ENCODE measurements around the gene ASNS. TPM values are rescaled to one million over a fixed set of nuclear protein-coding genes. Genes with fewer than 3 reads are reported as not detected.

The ASNS gene
- total and polyA plus RNA-seq, 10 of the 15 experiments (the other 5 are each of a cell fraction or from before 2014, with no cell fraction given) = 33.1 to 105 (median 67.4) TPM

- TF ChIP-seq ETV6 (conservative IDR thresholded peaks at IDR 0.05 in 1 of 2, IDR thresholded peaks at IDR 0.05 in 1 of 2; ENCODE audit: borderline replicate concordance in 1 of 2, low read depth in 1 of 2) (no peak), SMARCA5 (IDR thresholded peaks at IDR 0.05) (no peak), NFYA (IDR thresholded peaks at IDR 0.05; ENCODE audit: borderline replicate concordance, low read depth, low read length) (no peak), TARDBP (IDR thresholded peaks at IDR 0.05; ENCODE audit: borderline replicate concordance) (no peak), SRF (IDR thresholded peaks at IDR 0.05; ENCODE audit: low read depth in 2 of 2, low read length in 2 of 2) (no peak), TCF12 (IDR thresholded peaks at IDR 0.05; ENCODE audit: low read depth, low read length) (no peak), ZNF274 (IDR thresholded peaks at IDR 0.05; ENCODE audit: insufficient read depth, insufficient read length) (no peak)
Measured at GRCh38 chr7:97859606-97860204, 12.5 kb downstream of the ASNS start (continued).

GRCh38 chr7:97858221-97858620, 14.0 kb downstream of the ASNS start:
- intact Hi-C loops (cut with micrococcal nuclease; ENCODE audit: unreplicated experiment) = no loop called here
- Histone ChIP-seq H4K20me1 (ENCODE audit: control insufficient read depth, insufficient read depth) (no peaks in the 10 kb centered on the region), H2AFZ (ENCODE audit: control insufficient read depth, low read depth, low read length) (no peak overlapping the region), H3K36me3 (ENCODE audit: control insufficient read depth in 2 of 2, insufficient read depth in 2 of 2, low read length in 1 of 2) (peaks cover 0 to 2% of the 10 kb centered on the region in 2 experiments; a peak in 3 of 4 replicates), H3K4me3 (no peak overlapping the region), H3K9me3 (replicated peaks; ENCODE audit: control insufficient read depth, insufficient read depth, low read length) (no peaks in the 10 kb centered on the region), H3K4me1 (ENCODE audit: control insufficient read depth, insufficient read depth, low read length) (no peaks in the 10 kb centered on the region), H3K27me3 (replicated peaks in 1 of 2; ENCODE audit: control insufficient read depth in 2 of 2, insufficient read depth in 2 of 2, low read length in 1 of 2) (no peaks in the 10 kb centered on the region), H3K27ac (ENCODE audit: control insufficient read depth, insufficient read depth) (no peak overlapping the region), H3K79me2 (ENCODE audit: control insufficient read depth, insufficient read depth, low read length) (no peaks in the 10 kb centered on the region), H3K9ac (ENCODE audit: control insufficient read depth, insufficient read depth, low read length) (no peak overlapping the region), H3K4me2 (ENCODE audit: control insufficient read depth, insufficient read depth) (no peak overlapping the region)
- FAIRE-seq = no peak
- TF ChIP-seq IRF5 (IDR thresholded peaks at IDR 0.05; ENCODE audit: borderline replicate concordance) (no peak), EGR1 (IDR thresholded peaks at IDR 0.05; ENCODE audit: borderline replicate concordance in 1 of 2, low read depth in 2 of 2, low read length in 2 of 2) (no peak), ZBED1 (IDR thresholded peaks at IDR 0.05; ENCODE audit: borderline replicate concordance) (no peak), SPI1 (IDR thresholded peaks at IDR 0.05; ENCODE audit: borderline replicate concordance, insufficient read depth, low read depth, low read length) (peak; percentile 89), ASH2L (IDR thresholded peaks at IDR 0.05; ENCODE audit: borderline replicate concordance, low read depth) (no peak), FOXK2 (IDR thresholded peaks at IDR 0.05) (no peak), NFXL1 (IDR thresholded peaks at IDR 0.05; ENCODE audit: borderline replicate concordance) (no peak)
- ChIA-PET CTCF (interaction anchor here (0.6 to 1.3 kb wide), 2 partner anchors 13 to 679 kb away, joined by 4 read pairs; no protein-coding TSS in a partner anchor), RAD21 (ENCODE audit: unreplicated experiment) (interaction anchor here (0.8 kb wide), 1 partner anchor 753 kb away, joined by 3 read pairs; no protein-coding TSS in a partner anchor), POLR2A (no interaction called here), SMC1A (ENCODE audit: uncharacterized antibody, unreplicated experiment) (no interaction called here)
- no peak for DNase-seq (ENCODE audit: low read depth, low spot score)
- in situ Hi-C loops (cut with MboI) = no loop called here
- 97% methylated on average over 2 of the region's 2 CpGs for WGBS (ENCODE audit: insufficient coverage, insufficient replicate concordance, low lambda C conversion rate, missing lambda C conversion rate)
- ATAC-seq = 0 out of 3 replicates have a peak, but pooled peaks have one; percentile 33
- BruUV-seq (replicated peaks) = no TSS peak

All from GM12878 (cell line).